ENCODE results near the gene EXOC4.
A peak's percentile ranks its signal among the peaks of the same experiment; 100 is the strongest.
"Not testable (repeated sequence)": the region's sequence is repeated elsewhere in the genome, so short reads cannot be mapped to it uniquely, and the experiment has no call there.

EXOC4 gene

DNA sequence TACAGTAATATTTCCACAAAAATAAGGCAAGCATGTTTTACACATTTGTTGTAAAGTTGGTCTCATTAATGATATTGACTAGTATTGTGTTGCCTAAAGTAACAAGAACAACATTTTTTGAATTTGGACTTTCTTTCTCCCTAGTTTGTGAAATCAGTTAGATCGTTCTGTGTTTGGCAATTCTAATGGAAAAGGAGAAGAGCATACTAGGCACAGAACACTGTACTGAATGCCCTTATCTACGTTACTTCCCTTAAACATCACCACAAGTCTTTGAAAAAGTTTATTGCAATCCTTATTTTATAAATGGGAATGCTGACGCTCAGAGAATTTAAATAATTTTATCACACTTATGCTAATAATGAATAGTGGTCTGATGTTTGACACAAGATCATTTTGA, 372.2 kb downstream of the EXOC4 start:
- TF ChIP-seq, protein P1, sequence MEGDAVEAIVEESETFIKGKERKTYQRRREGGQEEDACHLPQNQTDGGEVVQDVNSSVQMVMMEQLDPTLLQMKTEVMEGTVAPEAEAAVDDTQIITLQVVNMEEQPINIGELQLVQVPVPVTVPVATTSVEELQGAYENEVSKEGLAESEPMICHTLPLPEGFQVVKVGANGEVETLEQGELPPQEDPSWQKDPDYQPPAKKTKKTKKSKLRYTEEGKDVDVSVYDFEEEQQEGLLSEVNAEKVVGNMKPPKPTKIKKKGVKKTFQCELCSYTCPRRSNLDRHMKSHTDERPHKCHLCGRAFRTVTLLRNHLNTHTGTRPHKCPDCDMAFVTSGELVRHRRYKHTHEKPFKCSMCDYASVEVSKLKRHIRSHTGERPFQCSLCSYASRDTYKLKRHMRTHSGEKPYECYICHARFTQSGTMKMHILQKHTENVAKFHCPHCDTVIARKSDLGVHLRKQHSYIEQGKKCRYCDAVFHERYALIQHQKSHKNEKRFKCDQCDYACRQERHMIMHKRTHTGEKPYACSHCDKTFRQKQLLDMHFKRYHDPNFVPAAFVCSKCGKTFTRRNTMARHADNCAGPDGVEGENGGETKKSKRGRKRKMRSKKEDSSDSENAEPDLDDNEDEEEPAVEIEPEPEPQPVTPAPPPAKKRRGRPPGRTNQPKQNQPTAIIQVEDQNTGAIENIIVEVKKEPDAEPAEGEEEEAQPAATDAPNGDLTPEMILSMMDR (IDR thresholded peaks at IDR 0.05; ENCODE audit: low read length, missing control alignments) = no peak

DNA sequence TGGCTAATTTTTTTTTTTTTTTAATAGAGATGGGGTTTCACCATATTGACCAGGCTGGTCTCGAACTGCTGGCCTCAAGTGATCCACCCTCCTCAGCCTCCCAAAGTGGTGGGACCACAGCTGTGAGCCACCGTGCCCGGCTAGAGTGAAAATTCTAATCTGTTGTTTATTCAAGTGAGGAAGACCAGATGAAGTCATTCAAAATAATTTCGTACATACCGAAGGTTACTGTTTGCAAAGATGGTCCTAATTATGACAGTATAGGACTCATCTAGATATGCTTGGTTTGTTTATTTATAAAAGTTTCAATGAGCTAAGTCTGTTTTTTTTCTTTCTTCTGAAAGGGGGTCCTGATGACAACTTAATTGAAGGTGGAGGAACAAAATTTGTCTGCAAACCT, 376.8 kb downstream of the EXOC4 start:
- no peak for DNase-seq (ENCODE audit: low read depth)
- TF ChIP-seq, protein P1 (IDR thresholded peaks at IDR 0.05; ENCODE audit: low read length, missing control alignments) = no peak
- H3K4me3 ChIP-seq (replicated peaks; ENCODE audit: low read depth, low read length) = no peak overlapping the region

More for the DNA sequence above, 372.2 kb downstream of the EXOC4 start:
- DNase-seq (ENCODE audit: low read depth) = no peak
- no peak overlapping the region for H3K4me3 ChIP-seq (replicated peaks; ENCODE audit: low read depth, low read length)

DNA sequence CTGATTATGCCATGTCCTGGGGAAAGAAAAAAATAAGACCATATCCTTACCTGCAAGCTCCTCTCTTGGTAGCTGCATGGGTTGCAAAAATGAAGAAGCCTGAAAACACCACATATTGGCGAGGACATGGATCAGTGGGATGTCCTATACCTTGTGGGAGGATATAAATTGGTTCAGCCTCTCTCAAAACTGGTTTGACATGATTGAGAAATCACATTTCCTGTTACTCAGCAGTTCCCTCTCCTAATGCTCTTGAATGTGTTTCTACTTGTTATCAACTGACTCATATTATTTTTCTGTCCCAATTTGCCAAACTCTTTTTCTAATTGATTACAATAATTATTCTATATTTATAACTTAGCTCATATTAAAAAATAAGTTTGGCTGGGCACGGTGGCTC, 380.2 kb downstream of the EXOC4 start:
- TF ChIP-seq, protein P1 (IDR thresholded peaks at IDR 0.05; ENCODE audit: low read length, missing control alignments) = no peak
- DNase-seq (ENCODE audit: low read depth) = peak; percentile 81
- no peak overlapping the region for H3K4me3 ChIP-seq (replicated peaks; ENCODE audit: low read depth, low read length)

DNA sequence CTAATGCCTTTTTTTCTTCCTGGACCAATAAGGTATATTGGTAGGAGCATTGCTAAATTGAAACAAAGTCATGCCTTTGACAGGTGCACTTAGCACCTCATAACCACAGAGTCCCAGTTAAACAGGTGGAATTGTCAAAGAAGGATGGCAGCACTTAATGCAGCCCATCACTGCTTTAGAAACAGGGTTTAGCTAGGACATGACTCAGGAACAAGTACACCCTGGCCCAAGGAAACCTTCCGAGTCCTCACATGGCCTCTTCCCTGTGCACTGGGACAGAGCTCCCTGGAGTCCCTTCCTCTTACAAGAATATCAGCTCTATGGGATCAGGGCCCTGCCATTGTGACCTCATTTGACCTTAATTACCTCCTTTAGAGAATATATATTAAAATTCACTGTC, 382.7 kb downstream of the EXOC4 start:
- H3K4me3 ChIP-seq (replicated peaks; ENCODE audit: low read depth, low read length) = no peak overlapping the region
- TF ChIP-seq, protein P1 (IDR thresholded peaks at IDR 0.05; ENCODE audit: low read length, missing control alignments) = no peak
- no peak for DNase-seq (ENCODE audit: low read depth)

DNA sequence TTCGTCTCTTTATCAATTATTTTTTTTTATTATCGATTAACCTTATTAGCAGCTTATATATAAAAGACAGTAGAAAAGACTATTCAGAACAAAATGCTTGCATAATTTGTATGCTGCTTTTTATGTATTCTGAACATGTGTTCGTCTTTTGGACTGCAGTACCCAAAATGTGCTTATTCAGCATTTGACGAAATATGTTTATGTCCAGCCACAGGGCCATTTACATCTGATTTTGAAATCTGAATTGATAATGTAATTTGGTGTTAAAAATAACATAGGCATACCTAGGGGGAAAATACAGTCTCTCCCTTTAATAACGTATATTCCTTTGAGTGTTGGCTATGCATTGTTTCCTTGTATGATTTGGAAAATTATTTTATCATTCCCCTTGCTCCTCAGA, 386.0 kb downstream of the EXOC4 start:
- no peak overlapping the region for H3K4me3 ChIP-seq (replicated peaks; ENCODE audit: low read depth, low read length)
- DNase-seq (ENCODE audit: low read depth) = no peak
- TF ChIP-seq, protein P1 (IDR thresholded peaks at IDR 0.05; ENCODE audit: low read length, missing control alignments) = no peak

DNA sequence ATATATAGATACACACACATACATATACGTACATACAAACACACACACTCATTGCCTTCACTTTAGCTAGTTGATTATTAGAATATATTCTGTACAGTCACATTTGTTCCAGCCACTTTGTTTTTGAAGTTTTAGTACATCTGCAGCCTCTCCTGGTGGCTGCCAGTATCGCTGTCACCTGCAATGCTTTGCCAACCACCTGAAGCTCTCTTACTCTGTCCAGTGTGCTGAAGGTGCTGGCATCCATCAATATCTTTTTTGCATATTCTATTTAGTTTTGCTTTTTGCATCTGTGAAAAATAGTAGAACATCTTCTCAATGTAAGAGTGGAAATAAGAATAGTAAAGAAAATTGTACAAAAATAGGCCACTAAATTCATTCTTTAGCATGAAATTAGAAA, 388.6 kb downstream of the EXOC4 start:
- TF ChIP-seq, protein P1 (IDR thresholded peaks at IDR 0.05; ENCODE audit: low read length, missing control alignments) = no peak
- H3K4me3 ChIP-seq (replicated peaks; ENCODE audit: low read depth, low read length) = no peak overlapping the region
- DNase-seq (ENCODE audit: low read depth) = no peak

DNA sequence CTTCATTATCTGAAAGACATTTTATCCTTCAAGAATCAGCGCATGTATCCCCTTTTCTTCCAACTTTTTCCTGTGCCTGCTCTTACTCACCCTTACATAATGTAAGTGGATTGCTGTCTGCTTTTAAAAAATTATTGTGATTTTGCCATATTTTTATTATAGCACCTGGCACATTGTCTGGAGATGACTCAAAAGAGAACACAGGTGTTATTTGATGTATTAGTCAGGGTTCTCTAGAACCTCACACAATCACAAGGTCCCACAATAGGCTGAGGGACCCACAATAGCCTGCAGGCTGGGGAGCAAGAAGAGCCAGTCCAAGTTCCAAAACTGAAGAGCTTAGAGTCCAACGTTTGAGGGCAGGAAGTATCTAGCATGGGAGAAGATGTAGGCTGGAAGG, 390.0 kb downstream of the EXOC4 start:
- TF ChIP-seq, protein P1 (IDR thresholded peaks at IDR 0.05; ENCODE audit: low read length, missing control alignments) = no peak
- DNase-seq (ENCODE audit: low read depth) = no peak
- H3K4me3 ChIP-seq (replicated peaks; ENCODE audit: low read depth, low read length) = no peak overlapping the region

GRCh38 chr7:133643652-133644051, 390.8 kb downstream of the EXOC4 start:
- not testable (repeated sequence) for DNase-seq (ENCODE audit: low read depth); H3K4me3 ChIP-seq (replicated peaks; ENCODE audit: low read depth, low read length)
